ENCODE results near the gene KCNH1. TPM values are rescaled to one million over a fixed set of nuclear protein-coding genes. Genes with fewer than 3 reads are reported as not detected.
"Not testable (repeated sequence)": the region's sequence is repeated elsewhere in the genome, so short reads cannot be mapped to it uniquely, and the experiment has no call there.

The KCNH1 gene
- total RNA-seq, 1 experiment from 2014 or later: not detected

GRCh38 chr1:211009944-211010343, 124.0 kb downstream of the KCNH1 start:
- Histone ChIP-seq H3K27ac (ENCODE audit: low read depth, low read length, poor library complexity, severe bottlenecking) (no peak overlapping the region), H3K36me3 (ENCODE audit: insufficient read depth, low read length, poor library complexity, severe bottlenecking) (no peaks in the 10 kb centered on the region), H3K4me3 (ENCODE audit: low read depth, low read length, poor library complexity, severe bottlenecking) (no peak overlapping the region), H3K9me3 (ENCODE audit: low read depth, low read length, poor library complexity, severe bottlenecking) (no peaks in the 10 kb centered on the region), H3K27me3 (replicated peaks; ENCODE audit: insufficient read depth, low read depth, low read length, poor library complexity) (peaks cover 49% of the 10 kb centered on the region), H3K4me1 (ENCODE audit: insufficient read depth, low read length, poor library complexity, severe bottlenecking) (no peaks in the 10 kb centered on the region)
- peak; percentile 22; the same call in 1 of the 2 replicates for TF ChIP-seq CTCF (conservative IDR thresholded peaks at IDR 0.05; ENCODE audit: low read depth, low read length)
- TF ChIP-seq EZH2 (IDR thresholded peaks at IDR 0.05; ENCODE audit: borderline replicate concordance, low read depth, low read length, poor library complexity, severe bottlenecking): no peak
- no TSS peak for BruUV-seq (replicated peaks)
- intact Hi-C loops (cut with micrococcal nuclease; ENCODE audit: unreplicated experiment): loop anchor here (10.0 kb wide), 1 partner anchor 425 kb away; no protein-coding TSS in a partner anchor
- ChIA-PET POLR2A (ENCODE audit: low non-redundant PET) (no interaction called here), CTCF (no interaction called here)
- no peak for DNase-seq (ENCODE audit: low spot score)

GRCh38 chr1:211007830-211008229, 126.1 kb downstream of the KCNH1 start:
- ChIA-PET CTCF (no interaction called here), POLR2A (ENCODE audit: low non-redundant PET) (no interaction called here)
- intact Hi-C loops (cut with micrococcal nuclease; ENCODE audit: unreplicated experiment): no loop called here
- DNase-seq (ENCODE audit: low spot score): no peak
- peaks cover 49% of the 10 kb centered on the region for H3K27me3 ChIP-seq (replicated peaks; ENCODE audit: insufficient read depth, low read depth, low read length, poor library complexity)
- H3K36me3 ChIP-seq (ENCODE audit: insufficient read depth, low read length, poor library complexity, severe bottlenecking): no peaks in the 10 kb centered on the region
- TF ChIP-seq EZH2 (IDR thresholded peaks at IDR 0.05; ENCODE audit: borderline replicate concordance, low read depth, low read length, poor library complexity, severe bottlenecking) (no peak), CTCF (conservative IDR thresholded peaks at IDR 0.05; ENCODE audit: low read depth, low read length) (no peak)
- no peak overlapping the region for H3K27ac ChIP-seq (ENCODE audit: low read depth, low read length, poor library complexity, severe bottlenecking)
- no TSS peak for BruUV-seq (replicated peaks)
- no peaks in the 10 kb centered on the region for H3K9me3 ChIP-seq (ENCODE audit: low read depth, low read length, poor library complexity, severe bottlenecking)
- no peak overlapping the region for H3K4me3 ChIP-seq (ENCODE audit: low read depth, low read length, poor library complexity, severe bottlenecking)
- H3K4me1 ChIP-seq (ENCODE audit: insufficient read depth, low read length, poor library complexity, severe bottlenecking): no peaks in the 10 kb centered on the region

GRCh38 chr1:210995931-210996330, 138.0 kb downstream of the KCNH1 start:
- CTCF ChIA-PET; H3K4me3 ChIP-seq (ENCODE audit: low read depth, low read length, poor library complexity, severe bottlenecking); H3K36me3 ChIP-seq (ENCODE audit: insufficient read depth, low read length, poor library complexity, severe bottlenecking); POLR2A ChIA-PET (ENCODE audit: low non-redundant PET); intact Hi-C loops (cut with micrococcal nuclease; ENCODE audit: unreplicated experiment); BruUV-seq (replicated peaks); H3K27ac ChIP-seq (ENCODE audit: low read depth, low read length, poor library complexity, severe bottlenecking); H3K9me3 ChIP-seq (ENCODE audit: low read depth, low read length, poor library complexity, severe bottlenecking); H3K4me1 ChIP-seq (ENCODE audit: insufficient read depth, low read length, poor library complexity, severe bottlenecking); DNase-seq (ENCODE audit: low spot score): not testable (repeated sequence)
- H3K27me3 ChIP-seq (replicated peaks; ENCODE audit: insufficient read depth, low read depth, low read length, poor library complexity): peaks cover 15% of the 10 kb centered on the region

GRCh38 chr1:210992837-210993236, 141.1 kb downstream of the KCNH1 start:
- Histone ChIP-seq H3K36me3 (ENCODE audit: insufficient read depth, low read length, poor library complexity, severe bottlenecking) (no peaks in the 10 kb centered on the region), H3K9me3 (ENCODE audit: low read depth, low read length, poor library complexity, severe bottlenecking) (no peaks in the 10 kb centered on the region), H3K4me1 (ENCODE audit: insufficient read depth, low read length, poor library complexity, severe bottlenecking) (no peaks in the 10 kb centered on the region), H3K27ac (ENCODE audit: low read depth, low read length, poor library complexity, severe bottlenecking) (no peak overlapping the region), H3K27me3 (replicated peaks; ENCODE audit: insufficient read depth, low read depth, low read length, poor library complexity) (peaks cover 22% of the 10 kb centered on the region), H3K4me3 (ENCODE audit: low read depth, low read length, poor library complexity, severe bottlenecking) (no peak overlapping the region)
- no peak for DNase-seq (ENCODE audit: low spot score)
- POLR2A ChIA-PET (ENCODE audit: low non-redundant PET): no interaction called here
- intact Hi-C loops (cut with micrococcal nuclease; ENCODE audit: unreplicated experiment): no loop called here
- BruUV-seq (replicated peaks): no TSS peak
- CTCF ChIA-PET: no interaction called here
- TF ChIP-seq EZH2 (IDR thresholded peaks at IDR 0.05; ENCODE audit: borderline replicate concordance, low read depth, low read length, poor library complexity, severe bottlenecking) (no peak), CTCF (conservative IDR thresholded peaks at IDR 0.05; ENCODE audit: low read depth, low read length) (no peak)

All from A673 (cell line).